Gastrocnemius medialis (tissue), 4 donors: Measurements from ENCODE around the gene FREM2. TPM values are rescaled to one million over a fixed set of nuclear protein-coding genes. Genes with fewer than 3 reads are reported as not detected.

Experiments used
- ATAC-seq, 2 donors: fragments of 150-250 bp; one replicate each; pipeline ENCODE4 v1.9.1; 2016
- DNase-seq, 2 donors: peaks; one replicate each; pipeline ENCODE4 v3.0.0-alpha.2; 2019
- H3K27ac ChIP-seq, 4 donors: fragments of 200-600 bp; sonication (generic); 1 replicate in 1 of 4; 2 replicates in 3 of 4; pipeline ENCODE4 v1.5.1; 2016 to 2018; ENCODE audit warnings: mild to moderate bottlenecking in 2 of 4, moderate library complexity in 1 of 4
- H3K27me3 ChIP-seq, 3 donors: fragments of 200-600 bp; sonication (generic) in 2 of 3; 1 replicate in 1 of 3; 2 replicates in 2 of 3; pipeline versions ENCODE4 v1.5.1 to v1.6.0; 2016 to 2019; ENCODE audit warnings: mild to moderate bottlenecking in 1 of 3, moderate library complexity in 1 of 3
- H3K36me3 ChIP-seq, 2 donors: fragments of 200-600 bp; sonication (generic) in 1 of 2; one replicate each; pipeline ENCODE4 v1.5.1; 2017 to 2018
- H3K4me1 ChIP-seq, 2 donors: fragments of 200-600 bp; sonication (generic) in 1 of 2; one replicate each; pipeline ENCODE4 v1.5.1; 2016 to 2017; ENCODE audit warnings: mild to moderate bottlenecking in 2 of 2
- H3K4me3 ChIP-seq, 4 donors: fragments of 200-600 bp; sonication (generic) in 3 of 4; 1 replicate in 1 of 4; 2 replicates in 3 of 4; pipeline ENCODE4 v1.5.1; 2016 to 2019; ENCODE audit warnings: mild to moderate bottlenecking in 2 of 4
- H3K9me3 ChIP-seq, 3 donors: fragments of 200-600 bp; sonication (generic) in 2 of 3; 1 replicate in 1 of 3; 2 replicates in 2 of 3; pipeline ENCODE4 v1.5.1; 2016 to 2019
- CTCF ChIP-seq, 5 experiments: fragments of 450-650 bp in 3 of 5; fragments of 200-600 bp in 2 of 5; sonication (generic) in 2 of 5; IDR thresholded peaks in 4 of 5; conservative IDR thresholded peaks in 1 of 5; 1 replicate in 4 of 5; 2 replicates in 1 of 5; pipeline ENCODE4 v1.5.1; 2016 to 2019; ENCODE audit warnings: antibody characterized with exemption in 5 of 5, mild to moderate bottlenecking in 3 of 5, moderate library complexity in 3 of 5
- POLR2A ChIP-seq, 2 donors: fragments of 450-650 bp; IDR thresholded peaks; one replicate each; pipeline ENCODE4 v1.6.1; 2017; ENCODE audit warnings: antibody characterized with exemption in 2 of 2, mild to moderate bottlenecking in 2 of 2, moderate library complexity in 2 of 2
- in situ Hi-C, 4 donors: fragments of 200-750 bp; cut with MboI; loops; one replicate each; pipeline versions ENCODE4 v1.15.0 to v1.8.0; 2017; ENCODE audit warnings: low sequenced_read_pairs in 4 of 4
- intact Hi-C: fragments of 100-400 bp; cut with DNase I; formaldehyde crosslinking; loops from one replicate; pipeline ENCODE4 v1.15.1; 2023; ENCODE audit warnings: low total_unique reads
- total RNA-seq, 4 donors: library from RNA; depleted of rRNA; stranded (reverse); fragments of >200 nt; gene quantifications; one replicate each; pipeline versions ENCODE4 v1.1.0 to v1.2.3, GENCODE V29; 2016

FREM2 gene
- total RNA-seq, 4 donors from 2014 or later: 1.3 to 6.4 (median 2.4) TPM

DNA sequence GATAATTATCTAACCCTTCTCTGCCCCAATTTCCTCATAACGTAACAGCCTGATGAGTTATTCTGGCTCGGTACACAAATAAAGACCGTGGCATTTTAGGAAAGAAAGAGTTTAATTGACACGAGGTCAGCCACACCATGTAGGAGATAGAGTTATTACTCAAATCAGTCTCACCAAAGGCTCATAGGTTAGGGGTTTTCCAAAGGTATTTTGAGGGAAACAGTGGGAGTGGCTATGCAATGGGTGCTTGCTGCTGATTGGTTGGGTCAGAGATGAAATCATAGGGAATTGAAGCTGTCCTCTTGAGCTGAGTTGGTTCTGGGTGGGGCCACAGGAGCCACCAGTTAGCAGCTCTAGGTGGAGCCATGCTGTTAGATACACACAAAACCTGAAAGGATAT lies 137.5 kb downstream of the FREM2 start:
- Histone ChIP-seq H3K4me1 (no peaks in the 10 kb centered on the region), H3K9me3 (no peaks in the 10 kb centered on the region), H3K27me3 (no peaks in the 10 kb centered on the region), H3K4me3 (no peak overlapping the region), H3K27ac (no peak overlapping the region), H3K36me3 (no peaks in the 10 kb centered on the region)
- in situ Hi-C loops (no loop called here), intact Hi-C loops (no loop called here)
- TF ChIP-seq CTCF (IDR thresholded peaks at IDR 0.05 in 4 of 5, conservative IDR thresholded peaks at IDR 0.05 in 1 of 5) (no peak), POLR2A (IDR thresholded peaks at IDR 0.05) (no peak)
- no peak for ATAC-seq
- no peak for DNase-seq

DNA sequence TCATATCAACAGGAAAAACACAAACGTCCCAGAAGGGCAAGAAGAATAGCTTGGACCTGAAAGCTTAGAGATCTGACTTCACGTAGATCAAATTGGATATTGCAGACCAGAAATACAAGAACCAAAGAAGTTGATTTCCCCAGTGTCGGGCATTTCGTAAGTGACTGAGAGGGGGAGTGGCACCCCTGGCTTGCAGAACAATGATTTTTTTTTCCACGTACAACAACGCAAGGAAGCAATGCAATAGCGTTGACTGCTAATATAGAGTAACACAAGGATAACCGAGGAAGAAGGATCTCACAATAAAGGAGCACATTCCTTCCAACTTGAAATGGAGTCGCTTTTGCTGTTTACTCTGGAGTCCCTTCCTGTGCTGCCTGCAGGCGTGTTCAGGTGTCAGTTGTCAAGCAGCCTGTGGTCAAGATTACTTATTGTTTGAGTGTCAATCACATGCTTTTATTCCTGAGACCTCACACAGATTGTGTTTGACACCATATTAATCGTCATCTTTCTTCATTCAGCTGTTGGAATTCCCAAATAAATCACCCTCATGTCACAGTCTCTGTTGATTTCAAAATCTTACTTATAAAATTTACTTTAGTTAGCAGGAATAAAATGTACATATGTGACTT lies 139.4 kb downstream of the FREM2 start:
- H3K4me3 ChIP-seq: no peak overlapping the region
- H3K27ac ChIP-seq: no peak overlapping the region
- no peaks in the 10 kb centered on the region for H3K36me3 ChIP-seq
- peaks cover 0 to 5% of the 10 kb centered on the region in 2 donors for H3K4me1 ChIP-seq
- TF ChIP-seq CTCF (IDR thresholded peaks at IDR 0.05 in 4 of 5, conservative IDR thresholded peaks at IDR 0.05 in 1 of 5): no peak
- TF ChIP-seq POLR2A (IDR thresholded peaks at IDR 0.05): no peak
- no peaks in the 10 kb centered on the region for H3K9me3 ChIP-seq
- intact Hi-C loops: no loop called here
- DNase-seq (no peak), ATAC-seq (no peak)
- in situ Hi-C loops: no loop called here
- no peaks in the 10 kb centered on the region for H3K27me3 ChIP-seq

- in situ Hi-C loops (no loop called here), intact Hi-C loops (no loop called here)
- DNase-seq: no peak
- H3K9me3 ChIP-seq: no peaks in the 10 kb centered on the region
- no peak for ATAC-seq
- TF ChIP-seq POLR2A (IDR thresholded peaks at IDR 0.05) (no peak), CTCF (IDR thresholded peaks at IDR 0.05 in 4 of 5, conservative IDR thresholded peaks at IDR 0.05 in 1 of 5) (no peak)
- H3K27me3 ChIP-seq: no peaks in the 10 kb centered on the region
- no peak overlapping the region for H3K27ac ChIP-seq
- no peak overlapping the region for H3K4me3 ChIP-seq
- no peaks in the 10 kb centered on the region for H3K36me3 ChIP-seq
- peaks cover 0 to 5% of the 10 kb centered on the region in 2 donors for H3K4me1 ChIP-seq
Observed at GRCh38 chr13:38830442-38831045, 143.7 kb downstream of the FREM2 start.

- Histone ChIP-seq H3K36me3 (no peaks in the 10 kb centered on the region), H3K27ac (no peak overlapping the region), H3K4me3 (no peak overlapping the region), H3K9me3 (no peaks in the 10 kb centered on the region), H3K4me1 (peaks cover 5 to 34% of the 10 kb centered on the region in 2 donors), H3K27me3 (no peaks in the 10 kb centered on the region)
- intact Hi-C loops (no loop called here), in situ Hi-C loops (no loop called here)
- ATAC-seq: no peak
- TF ChIP-seq POLR2A (IDR thresholded peaks at IDR 0.05) (no peak), CTCF (IDR thresholded peaks at IDR 0.05 in 4 of 5, conservative IDR thresholded peaks at IDR 0.05 in 1 of 5) (no peak)
- no peak for DNase-seq
Observed at GRCh38 chr13:38844581-38844980, 157.7 kb downstream of the FREM2 start.
